ENCODE measurements around the gene CCHCR1.
"Not testable (repeated sequence)": the region's sequence is repeated elsewhere in the genome, so short reads cannot be mapped to it uniquely, and the experiment has no call there.

The CCHCR1 gene, protein sequence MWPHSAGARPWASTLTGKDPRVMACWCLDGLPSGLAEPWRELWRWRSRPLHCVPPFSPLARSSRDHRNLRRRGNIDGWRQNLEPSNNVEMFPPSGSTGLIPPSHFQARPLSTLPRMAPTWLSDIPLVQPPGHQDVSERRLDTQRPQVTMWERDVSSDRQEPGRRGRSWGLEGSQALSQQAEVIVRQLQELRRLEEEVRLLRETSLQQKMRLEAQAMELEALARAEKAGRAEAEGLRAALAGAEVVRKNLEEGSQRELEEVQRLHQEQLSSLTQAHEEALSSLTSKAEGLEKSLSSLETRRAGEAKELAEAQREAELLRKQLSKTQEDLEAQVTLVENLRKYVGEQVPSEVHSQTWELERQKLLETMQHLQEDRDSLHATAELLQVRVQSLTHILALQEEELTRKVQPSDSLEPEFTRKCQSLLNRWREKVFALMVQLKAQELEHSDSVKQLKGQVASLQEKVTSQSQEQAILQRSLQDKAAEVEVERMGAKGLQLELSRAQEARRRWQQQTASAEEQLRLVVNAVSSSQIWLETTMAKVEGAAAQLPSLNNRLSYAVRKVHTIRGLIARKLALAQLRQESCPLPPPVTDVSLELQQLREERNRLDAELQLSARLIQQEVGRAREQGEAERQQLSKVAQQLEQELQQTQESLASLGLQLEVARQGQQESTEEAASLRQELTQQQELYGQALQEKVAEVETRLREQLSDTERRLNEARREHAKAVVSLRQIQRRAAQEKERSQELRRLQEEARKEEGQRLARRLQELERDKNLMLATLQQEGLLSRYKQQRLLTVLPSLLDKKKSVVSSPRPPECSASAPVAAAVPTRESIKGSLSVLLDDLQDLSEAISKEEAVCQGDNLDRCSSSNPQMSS

DNA sequence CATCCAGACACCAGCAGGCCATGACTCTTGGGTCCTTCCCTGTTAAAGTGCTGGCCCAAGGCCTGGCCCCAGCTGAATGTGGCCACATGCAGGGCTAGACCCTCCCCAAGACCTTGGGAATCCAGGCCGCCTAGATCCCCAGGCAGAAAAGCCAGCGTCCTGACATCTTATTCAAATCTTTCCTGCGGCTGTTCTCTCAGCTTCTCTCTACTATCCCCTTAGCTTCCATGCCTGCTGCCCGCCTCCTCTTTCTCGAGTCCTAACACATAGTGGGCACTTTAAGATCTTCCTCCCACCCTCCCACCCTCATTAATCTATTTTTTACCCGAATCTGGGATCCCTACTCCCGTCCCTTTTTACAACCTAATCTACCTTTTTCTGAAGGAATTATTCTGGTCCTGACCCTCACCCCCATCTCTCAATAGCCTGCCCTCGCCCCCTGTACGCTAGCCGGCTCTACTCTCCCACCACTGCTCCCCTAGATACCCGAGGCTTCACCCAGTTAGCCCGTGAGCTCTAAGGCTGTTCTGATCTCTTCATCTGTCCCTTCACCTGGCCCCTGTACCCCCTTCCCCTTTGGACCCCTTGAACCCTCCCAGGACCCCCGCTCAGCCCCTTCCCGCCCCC lies at the start of gene CCHCR1:
CCHCR1 (minus strand) TSS at position 290 of the 627 bp plus-strand sequence; CDS start at position 88, 202 bp downstream.
- DNase-seq (ENCODE audit: low read depth): no peak
- TF ChIP-seq, protein P1, sequence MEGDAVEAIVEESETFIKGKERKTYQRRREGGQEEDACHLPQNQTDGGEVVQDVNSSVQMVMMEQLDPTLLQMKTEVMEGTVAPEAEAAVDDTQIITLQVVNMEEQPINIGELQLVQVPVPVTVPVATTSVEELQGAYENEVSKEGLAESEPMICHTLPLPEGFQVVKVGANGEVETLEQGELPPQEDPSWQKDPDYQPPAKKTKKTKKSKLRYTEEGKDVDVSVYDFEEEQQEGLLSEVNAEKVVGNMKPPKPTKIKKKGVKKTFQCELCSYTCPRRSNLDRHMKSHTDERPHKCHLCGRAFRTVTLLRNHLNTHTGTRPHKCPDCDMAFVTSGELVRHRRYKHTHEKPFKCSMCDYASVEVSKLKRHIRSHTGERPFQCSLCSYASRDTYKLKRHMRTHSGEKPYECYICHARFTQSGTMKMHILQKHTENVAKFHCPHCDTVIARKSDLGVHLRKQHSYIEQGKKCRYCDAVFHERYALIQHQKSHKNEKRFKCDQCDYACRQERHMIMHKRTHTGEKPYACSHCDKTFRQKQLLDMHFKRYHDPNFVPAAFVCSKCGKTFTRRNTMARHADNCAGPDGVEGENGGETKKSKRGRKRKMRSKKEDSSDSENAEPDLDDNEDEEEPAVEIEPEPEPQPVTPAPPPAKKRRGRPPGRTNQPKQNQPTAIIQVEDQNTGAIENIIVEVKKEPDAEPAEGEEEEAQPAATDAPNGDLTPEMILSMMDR (IDR thresholded peaks at IDR 0.05; ENCODE audit: low read depth, low read length, missing control alignments): no peak
- in situ Hi-C loops (cut with HindIII; ENCODE audit: low sequenced_read_pairs): no loop called here
- H3K4me3 ChIP-seq (ENCODE audit: low read depth, low read length): peak within 1 kb of the TSS; percentile 83

- no peak for DNase-seq (ENCODE audit: low read depth)
- H3K4me3 ChIP-seq (ENCODE audit: low read depth, low read length): no peak overlapping the region
- TF ChIP-seq, protein P1 (IDR thresholded peaks at IDR 0.05; ENCODE audit: low read depth, low read length, missing control alignments): no peak
- in situ Hi-C loops (cut with HindIII; ENCODE audit: low sequenced_read_pairs): no loop called here
Measured at GRCh38 chr6:31205638-31206037, 48.0 kb upstream of the CCHCR1 start.

DNA sequence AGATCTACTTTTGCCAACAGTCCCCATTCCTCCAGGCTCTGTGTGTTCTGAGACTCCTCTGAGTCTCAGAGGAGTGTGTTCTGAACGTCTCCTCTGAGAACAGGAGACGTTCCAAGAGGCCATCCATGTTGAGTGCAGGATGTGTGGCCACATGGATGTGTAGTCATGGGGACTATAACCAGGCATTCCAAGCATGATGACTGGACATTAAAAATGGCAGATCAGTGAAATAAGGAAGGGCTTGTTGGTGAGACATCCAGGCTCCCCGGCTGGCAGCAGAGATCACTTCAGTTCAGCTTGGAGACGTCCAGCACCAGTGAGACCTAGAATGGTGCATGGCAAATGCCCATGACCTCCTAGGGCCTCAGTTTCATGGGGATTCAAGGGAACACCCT lies 47.1 kb upstream of the CCHCR1 start:
- in situ Hi-C loops (cut with HindIII; ENCODE audit: low sequenced_read_pairs): no loop called here
- DNase-seq (ENCODE audit: low read depth): no peak
- TF ChIP-seq, protein P1 (IDR thresholded peaks at IDR 0.05; ENCODE audit: low read depth, low read length, missing control alignments): no peak
- no peak overlapping the region for H3K4me3 ChIP-seq (ENCODE audit: low read depth, low read length)

DNA sequence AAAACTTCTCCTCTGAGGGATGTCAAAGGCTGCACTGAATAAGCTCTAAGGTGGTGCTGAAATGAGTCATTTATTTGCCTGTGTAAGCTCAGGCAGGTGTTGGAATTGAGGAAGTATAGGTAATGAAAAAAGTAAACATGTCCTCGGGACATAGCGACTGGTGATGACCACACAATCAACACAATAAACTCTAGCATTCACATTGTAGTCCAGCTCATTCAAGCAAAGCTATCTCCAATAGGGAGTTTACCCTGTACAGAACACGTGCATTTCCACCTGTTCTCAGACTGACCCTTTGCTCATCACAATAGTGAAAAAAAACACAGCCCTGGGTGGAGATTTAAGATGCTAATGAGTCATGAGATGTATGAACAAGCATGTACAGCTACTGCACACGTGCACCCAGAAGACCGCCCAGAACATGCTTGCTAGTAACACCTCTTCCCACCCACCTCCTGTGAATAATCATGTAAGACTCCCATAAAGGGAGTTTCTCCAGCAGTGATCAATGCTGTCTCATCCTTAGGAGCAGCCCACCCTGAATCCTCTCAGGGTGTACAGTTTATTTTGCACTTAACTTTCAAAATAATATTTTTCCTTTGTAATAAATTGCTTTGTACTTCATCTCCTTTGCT lies 45.9 kb upstream of the CCHCR1 start:
- DNase-seq (ENCODE audit: low read depth): no peak
- in situ Hi-C loops (cut with HindIII; ENCODE audit: low sequenced_read_pairs): no loop called here
- H3K4me3 ChIP-seq (ENCODE audit: low read depth, low read length): peak overlapping the region; percentile 2
- TF ChIP-seq, protein P1 (IDR thresholded peaks at IDR 0.05; ENCODE audit: low read depth, low read length, missing control alignments): no peak

DNA sequence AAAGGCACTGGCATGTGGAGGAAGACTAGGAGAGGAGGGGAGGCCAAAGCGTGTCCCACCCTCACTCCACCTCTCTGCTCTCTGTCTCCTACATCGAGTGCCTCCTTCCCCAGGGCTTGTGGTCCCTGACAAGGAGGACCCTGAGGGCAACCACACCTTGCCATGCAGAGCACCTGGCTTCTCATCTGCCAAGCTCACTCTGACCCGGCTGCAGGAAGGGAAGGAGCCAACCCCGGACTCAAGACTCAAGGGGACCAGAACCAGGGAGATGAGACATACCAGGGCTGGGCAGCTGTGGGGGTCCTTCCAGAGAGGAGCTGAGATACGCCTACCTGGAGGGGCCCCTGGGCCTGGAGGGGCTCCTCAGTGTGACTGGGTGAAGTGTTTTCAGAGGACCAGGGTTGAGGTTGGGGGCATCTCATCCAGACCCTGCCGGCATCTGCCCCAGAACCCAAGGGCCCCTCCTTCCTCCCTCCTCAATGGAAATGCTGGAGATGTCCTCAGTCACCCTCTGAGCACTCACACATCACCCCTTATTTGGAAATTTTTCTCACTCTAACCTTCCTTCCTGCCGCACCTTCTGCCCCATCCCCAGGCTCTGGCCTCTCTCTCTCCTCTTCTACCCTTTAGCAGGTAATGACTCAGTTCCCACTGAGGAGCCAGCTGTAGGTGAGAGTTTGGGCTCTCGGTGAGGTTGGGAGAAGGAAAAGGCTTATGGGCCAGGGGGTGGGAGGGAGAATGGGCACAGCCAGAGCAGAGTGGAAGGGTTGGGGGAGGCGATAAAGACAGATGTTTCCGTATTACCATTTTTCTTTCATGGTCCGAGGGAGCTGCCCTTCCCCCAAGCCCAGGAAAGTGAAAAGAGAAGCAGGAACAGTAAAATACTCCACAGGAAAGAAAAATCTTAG lies 44.9 kb upstream of the CCHCR1 start:
- TF ChIP-seq, protein P1 (IDR thresholded peaks at IDR 0.05; ENCODE audit: low read depth, low read length, missing control alignments): no peak
- in situ Hi-C loops (cut with HindIII; ENCODE audit: low sequenced_read_pairs): no loop called here
- no peak for DNase-seq (ENCODE audit: low read depth)
- H3K4me3 ChIP-seq (ENCODE audit: low read depth, low read length): no peak overlapping the region

- H3K4me3 ChIP-seq (ENCODE audit: low read depth, low read length); in situ Hi-C loops (cut with HindIII; ENCODE audit: low sequenced_read_pairs); DNase-seq (ENCODE audit: low read depth): not testable (repeated sequence)
Measured at GRCh38 chr6:31199105-31199452, 41.5 kb upstream of the CCHCR1 start.
